ENCODE results near the gene BRCA1.

DNA sequence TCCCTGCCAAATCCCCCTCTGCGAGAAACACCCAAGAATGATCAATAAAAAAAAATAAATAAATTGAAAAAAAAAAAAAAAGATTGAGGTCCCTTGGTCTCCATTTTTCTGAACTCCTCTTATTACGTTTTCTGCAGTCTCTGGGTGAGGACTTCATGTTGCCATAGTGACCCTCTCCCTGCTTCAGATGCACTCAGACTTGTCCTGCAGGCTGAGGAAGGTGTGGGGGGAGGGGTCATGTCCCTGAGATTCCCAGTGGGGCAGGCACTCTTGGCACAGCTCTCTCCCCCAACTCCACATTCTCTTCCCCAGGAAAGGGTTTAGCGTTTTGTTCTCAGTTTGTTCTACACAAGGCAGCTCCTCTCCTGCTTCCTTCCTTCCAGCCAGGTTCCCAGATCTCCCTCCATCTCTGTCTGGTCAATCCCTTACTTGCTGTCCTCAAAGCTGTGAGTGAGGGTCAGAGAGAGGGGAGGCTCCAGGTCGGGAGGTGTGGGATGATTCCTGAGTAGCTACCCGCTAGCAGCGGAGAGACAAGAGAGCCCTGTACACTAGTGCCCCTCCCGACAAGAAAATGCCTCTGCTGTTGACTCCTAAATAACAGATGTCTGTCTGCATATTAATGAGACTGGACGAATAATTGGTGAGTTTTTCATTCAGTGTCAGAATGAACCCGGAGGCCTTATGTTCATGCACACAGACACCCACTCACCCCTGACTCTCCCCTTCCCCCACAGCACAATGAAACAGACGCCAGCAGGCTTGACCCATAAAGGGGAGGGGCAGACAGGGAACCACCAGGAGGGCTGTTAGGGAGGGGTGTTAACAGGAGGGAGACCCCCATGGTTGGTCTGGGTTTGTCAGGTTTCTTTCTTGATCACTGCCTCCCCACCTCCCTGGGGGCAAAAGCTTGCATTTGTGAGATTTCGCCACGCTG, 90.9 kb downstream of the BRCA1 start:
- no peak for TF ChIP-seq CTCF (IDR thresholded peaks at IDR 0.05)
- no peak for TF ChIP-seq POLR2A (IDR thresholded peaks at IDR 0.05)

Data from suprapubic skin (tissue), 3 donors.